ENCODE data around the gene C2CD3. TPM values are rescaled to one million over a fixed set of nuclear protein-coding genes. Genes with fewer than 3 reads are reported as not detected.
A peak's percentile ranks its signal among the peaks of the same experiment; 100 is the strongest.
"Not testable (repeated sequence)": the region's sequence is repeated elsewhere in the genome, so short reads cannot be mapped to it uniquely, and the experiment has no call there.

Gene C2CD3
- total RNA-seq, 1 donor from 2014 or later, result 9.6 TPM

- DNase-seq (ENCODE audit: missing footprints), result no peak
- intact Hi-C loops (cut with DNase I), result no loop called here
- ATAC-seq, result no peak
These were observed 84.4 kb downstream of the C2CD3 start for GRCh38 chr11:74086242-74086884.

GRCh38 chr11:74085542-74085892 is 85.3 kb downstream of the C2CD3 start:
- DNase-seq (ENCODE audit: missing footprints) (no peak), ATAC-seq (peak; percentile 39)
- intact Hi-C loops (cut with DNase I), result no loop called here

GRCh38 chr11:74084796-74085541 is 85.8 kb downstream of the C2CD3 start:
- DNase-seq (ENCODE audit: missing footprints) (no peak), ATAC-seq (no peak)
- intact Hi-C loops (cut with DNase I), result no loop called here

GRCh38 chr11:74083927-74084326 is 86.9 kb downstream of the C2CD3 start:
- ATAC-seq; DNase-seq (ENCODE audit: missing footprints); intact Hi-C loops (cut with DNase I): not testable (repeated sequence)

DNA sequence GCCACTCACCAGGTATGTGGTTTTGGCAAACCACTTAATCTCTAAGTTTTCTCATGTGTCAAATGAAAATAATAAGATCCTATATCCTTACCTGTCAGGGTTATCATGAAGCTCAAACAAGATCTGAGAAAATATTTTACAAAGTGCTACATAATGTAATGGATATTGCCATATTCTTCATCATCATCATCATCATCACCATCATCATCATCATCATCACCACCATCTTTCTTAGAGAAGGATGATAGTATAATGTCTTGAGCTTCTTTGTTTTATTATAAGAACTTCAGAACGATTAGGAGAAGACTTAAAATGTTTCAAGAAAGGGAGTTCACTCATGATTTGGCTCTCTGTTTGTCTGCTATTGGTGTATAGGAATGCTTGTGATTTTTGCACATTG is 89.4 kb downstream of the C2CD3 start:
- no peak for ATAC-seq
- no peak for DNase-seq (ENCODE audit: missing footprints)
- intact Hi-C loops (cut with DNase I), result no loop called here

- intact Hi-C loops (cut with DNase I), result no loop called here
- ATAC-seq (no peak), DNase-seq (ENCODE audit: missing footprints) (no peak)
These were observed 93.6 kb downstream of the C2CD3 start for GRCh38 chr11:74077193-74077592.

- intact Hi-C loops (cut with DNase I), result no loop called here
- no peak for DNase-seq (ENCODE audit: missing footprints)
- ATAC-seq, result no peak
These were observed 98.1 kb downstream of the C2CD3 start for GRCh38 chr11:74072721-74073120.

GRCh38 chr11:74072286-74072685 is 98.5 kb downstream of the C2CD3 start:
- ATAC-seq (no peak), DNase-seq (ENCODE audit: missing footprints) (no peak)
- intact Hi-C loops (cut with DNase I), result no loop called here

DNA sequence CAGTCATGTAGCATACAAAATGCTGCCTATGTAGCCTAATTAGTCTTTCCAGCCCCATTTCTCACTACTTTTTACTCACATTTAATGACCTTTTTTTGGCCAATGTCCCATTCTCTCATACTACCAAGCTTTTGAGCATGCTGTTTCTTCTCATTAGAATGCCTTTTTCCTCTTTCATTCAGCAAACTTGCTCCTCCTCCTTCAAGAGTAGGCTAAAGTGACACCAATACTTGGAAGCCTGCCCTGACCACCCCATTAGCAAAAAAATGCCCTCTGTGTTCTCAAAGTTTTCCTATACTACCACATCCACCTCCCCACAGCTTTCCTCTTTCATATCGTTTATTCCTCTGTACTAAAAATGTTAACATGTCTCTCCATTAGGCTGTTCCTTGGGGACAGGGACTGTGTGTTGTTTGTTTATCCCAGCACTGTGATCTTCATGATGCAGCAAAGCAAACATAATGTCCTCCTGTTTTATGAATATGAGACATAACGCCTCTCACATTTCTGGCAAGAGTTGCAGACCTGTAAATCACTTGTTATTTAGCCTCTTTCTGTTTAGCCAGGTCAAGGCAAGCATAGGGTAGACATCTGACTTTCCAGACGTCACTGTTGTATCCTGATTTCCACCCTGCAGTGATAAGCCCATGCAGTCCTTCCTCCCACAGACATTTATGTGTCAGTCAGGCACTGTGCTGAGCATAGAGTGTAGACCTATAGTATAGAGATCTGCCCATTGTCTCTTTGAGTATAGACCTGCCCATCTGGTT is 99.9 kb downstream of the C2CD3 start:
- intact Hi-C loops (cut with DNase I), result no loop called here
- no peak for DNase-seq (ENCODE audit: missing footprints)
- no peak for ATAC-seq

DNA sequence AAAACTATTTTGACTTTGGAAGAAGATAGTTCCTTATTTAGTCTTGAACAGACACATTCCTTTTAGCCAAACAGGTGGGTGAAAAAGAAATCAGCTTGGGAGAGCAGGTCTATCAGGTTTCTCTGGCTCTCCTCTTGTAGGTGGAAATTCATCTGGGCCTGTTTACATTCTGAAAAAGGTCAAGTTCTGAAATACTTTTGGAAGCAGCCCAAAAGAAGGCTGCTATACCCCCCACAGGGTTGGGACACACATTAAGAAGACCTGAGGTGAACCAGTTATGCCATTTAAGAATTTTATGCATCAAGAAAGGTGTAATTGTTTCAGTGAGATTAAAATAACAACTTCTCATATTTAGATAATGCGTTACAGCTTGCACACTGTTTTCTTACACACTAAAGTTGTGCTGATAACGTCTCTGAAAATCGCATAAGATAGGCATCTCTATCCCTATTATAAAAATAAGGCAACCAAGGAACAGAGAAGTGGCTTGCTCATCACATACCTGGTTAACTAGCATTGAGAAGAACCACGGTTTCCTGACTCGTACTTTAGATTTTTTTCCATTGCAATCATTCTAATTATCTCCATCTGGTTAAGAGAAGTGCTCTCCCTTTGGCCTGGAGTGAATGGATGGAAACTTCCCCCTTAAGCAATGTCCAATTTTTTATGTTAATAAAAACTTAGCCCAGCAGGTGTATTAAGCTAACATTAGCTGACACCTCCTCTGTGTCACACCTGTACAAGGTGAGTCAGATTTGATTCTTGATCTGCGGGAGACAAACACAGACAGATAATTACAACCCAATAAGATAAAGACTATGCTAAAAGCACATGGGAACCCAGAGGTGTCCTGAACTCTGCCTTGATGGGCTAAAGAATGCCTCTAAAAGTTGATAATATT is 101.4 kb downstream of the C2CD3 start:
- no peak for DNase-seq (ENCODE audit: missing footprints)
- ATAC-seq, result no peak
- intact Hi-C loops (cut with DNase I), result no loop called here

DNA sequence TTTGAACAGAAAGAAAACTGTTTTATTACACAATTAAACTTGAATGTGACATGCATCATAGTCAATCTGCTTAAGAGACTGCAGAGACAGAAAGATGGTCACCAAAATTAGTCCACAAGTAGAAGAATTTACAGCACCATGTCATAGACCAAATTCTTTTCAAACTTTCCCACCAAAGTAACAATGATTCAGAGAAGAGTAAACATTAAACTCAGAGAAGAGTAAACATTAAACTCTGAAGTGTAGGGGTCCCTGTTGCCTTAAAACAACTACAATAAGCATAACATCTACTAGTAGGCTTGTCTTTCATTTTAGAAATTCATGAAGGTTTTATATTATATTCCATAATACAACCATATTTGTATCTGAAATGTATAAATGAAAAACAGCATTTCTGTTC is 104.1 kb downstream of the C2CD3 start:
- ATAC-seq; DNase-seq (ENCODE audit: missing footprints); intact Hi-C loops (cut with DNase I): not testable (repeated sequence)

- intact Hi-C loops (cut with DNase I); ATAC-seq; DNase-seq (ENCODE audit: missing footprints): not testable (repeated sequence)
These were observed 105.3 kb downstream of the C2CD3 start for GRCh38 chr11:74065534-74065933.

DNA sequence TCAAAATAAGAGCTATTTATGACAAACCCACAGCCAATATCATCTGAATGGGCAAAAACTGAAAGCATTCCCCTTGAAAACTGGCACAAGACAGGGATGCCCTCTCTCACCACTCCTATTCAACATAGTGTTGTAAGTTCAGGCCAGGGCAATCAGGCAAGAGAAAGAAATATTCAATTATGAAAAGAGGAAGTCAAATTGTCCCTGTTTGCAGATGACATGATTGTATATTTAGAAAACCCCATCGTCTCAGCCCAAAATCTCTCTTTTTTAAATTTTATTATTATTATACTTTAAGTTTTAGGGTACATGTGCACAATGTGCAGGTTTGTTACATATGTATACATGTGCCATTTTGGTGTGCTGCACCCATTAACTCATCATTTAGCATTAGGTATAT is 107.2 kb downstream of the C2CD3 start:
- ATAC-seq; intact Hi-C loops (cut with DNase I); DNase-seq (ENCODE audit: missing footprints): not testable (repeated sequence)

DNA sequence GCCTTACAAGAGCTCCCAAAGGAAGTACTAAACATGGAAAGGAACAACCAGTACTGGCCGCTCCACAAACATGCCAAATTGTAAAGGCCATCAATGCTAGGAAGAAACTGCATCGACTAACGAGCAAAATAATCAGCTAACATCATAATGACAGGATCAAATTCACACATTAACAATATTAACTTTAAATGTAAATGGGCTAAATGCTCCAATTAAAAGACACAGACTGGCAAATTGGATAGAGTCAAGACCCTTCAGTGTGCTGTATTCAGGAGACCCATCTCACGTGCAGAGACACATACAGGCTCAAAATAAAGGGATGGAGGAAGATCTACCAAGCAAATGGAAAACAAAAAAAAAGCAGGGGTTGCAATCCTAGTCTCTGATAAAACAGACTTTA is 109.2 kb downstream of the C2CD3 start:
- ATAC-seq; intact Hi-C loops (cut with DNase I); DNase-seq (ENCODE audit: missing footprints): not testable (repeated sequence)

DNA sequence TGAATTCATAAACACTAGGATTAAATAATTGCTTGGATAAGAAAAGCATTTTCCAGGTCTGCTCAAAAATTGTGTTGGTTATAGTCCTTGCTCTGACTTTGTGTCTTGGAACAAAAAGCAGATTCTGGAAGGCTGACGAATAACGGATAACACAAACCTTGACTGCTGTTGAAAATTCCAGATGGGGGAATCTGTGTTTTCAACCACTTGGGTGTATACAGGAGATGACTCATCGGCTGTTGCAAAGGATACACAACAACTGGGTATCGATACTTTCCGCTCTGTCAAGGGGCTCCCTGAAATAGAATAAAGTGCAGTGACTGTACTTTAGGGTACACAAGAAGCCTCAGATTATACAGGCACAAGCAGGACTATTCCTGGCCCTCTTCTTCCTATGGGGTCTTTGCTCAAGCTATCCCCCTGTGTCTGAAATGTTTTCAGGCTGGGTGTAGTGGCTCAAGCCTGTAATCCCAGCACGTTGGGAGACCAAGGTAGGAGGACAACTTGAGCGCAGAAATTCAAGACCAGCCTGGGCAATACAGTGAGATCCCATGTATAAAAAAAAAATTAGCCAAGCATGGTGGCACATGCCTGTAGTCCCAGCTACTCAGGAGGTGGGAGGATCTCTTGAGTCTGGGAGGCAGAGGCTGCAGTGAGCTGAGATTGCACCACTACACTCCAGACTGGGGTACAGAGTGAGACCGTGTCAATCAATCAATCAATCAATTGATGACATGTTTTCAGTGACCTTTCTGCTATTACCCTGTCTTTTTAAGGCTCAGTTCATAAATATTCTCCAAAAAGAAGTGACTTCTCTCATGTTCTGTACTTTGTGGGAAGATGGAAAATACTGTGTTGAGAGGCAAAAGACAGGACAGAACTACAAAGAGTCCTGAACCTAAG is 113.3 kb downstream of the C2CD3 start:
- ATAC-seq (no peak), DNase-seq (ENCODE audit: missing footprints) (no peak)
- intact Hi-C loops (cut with DNase I), result no loop called here

- ATAC-seq (no peak), DNase-seq (ENCODE audit: missing footprints) (no peak)
- intact Hi-C loops (cut with DNase I), result no loop called here
These were observed 114.9 kb downstream of the C2CD3 start for GRCh38 chr11:74055938-74056337.

DNA sequence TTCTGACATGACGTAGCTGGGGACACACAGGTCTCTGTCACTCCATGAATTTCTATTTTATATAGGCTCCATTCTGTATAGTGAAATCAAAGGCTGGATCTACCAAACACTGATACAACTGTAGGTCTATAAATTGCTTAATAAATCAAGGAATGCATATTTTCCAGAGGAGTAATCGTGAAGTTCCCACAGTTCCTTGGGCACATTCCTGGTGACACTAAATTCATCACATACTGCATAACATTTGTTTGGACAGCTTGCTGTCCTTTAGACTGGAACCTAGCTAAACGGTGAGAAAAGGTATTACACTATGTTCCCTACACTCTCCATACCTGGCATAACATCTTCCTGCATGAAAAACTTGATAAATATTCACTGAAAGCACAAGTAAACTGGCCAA is 120.3 kb downstream of the C2CD3 start:
- ATAC-seq, result no peak
- no peak for DNase-seq (ENCODE audit: missing footprints)
- intact Hi-C loops (cut with DNase I), result no loop called here

- DNase-seq (ENCODE audit: missing footprints) (no peak), ATAC-seq (no peak)
- intact Hi-C loops (cut with DNase I), result no loop called here
These were observed 121.8 kb downstream of the C2CD3 start for GRCh38 chr11:74048993-74049392.
